ENCODE measurements around the gene SLC41A3. TPM values are rescaled to one million over a fixed set of nuclear protein-coding genes. Genes with fewer than 3 reads are reported as not detected.

Gene SLC41A3
- polyA plus RNA-seq, 2 of the 4 experiments (the other 2 are of a cell fraction): 18.9 to 24.2 TPM

DNA sequence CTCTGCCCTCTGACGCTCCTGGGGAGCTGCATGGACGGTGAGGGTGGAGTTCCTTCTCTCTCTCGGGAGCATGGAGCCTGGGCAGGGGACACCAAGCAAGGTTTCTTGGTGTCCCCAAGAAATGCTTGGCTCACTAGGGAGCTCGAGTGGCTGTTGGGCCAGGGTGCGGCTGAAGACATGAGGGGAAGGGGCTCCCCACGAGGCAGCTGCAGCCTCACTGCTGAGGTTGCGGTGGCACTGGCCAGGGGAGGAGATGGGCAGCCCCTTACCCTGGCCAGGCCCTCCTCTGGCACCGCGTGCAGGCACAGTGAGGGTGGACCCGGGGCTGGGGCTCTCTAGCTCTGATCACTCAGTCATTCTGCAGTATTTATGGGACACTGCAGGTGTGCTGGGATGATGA is 43.5 kb upstream of the SLC41A3 start:
- H3K4me1 ChIP-seq: no peaks in the 10 kb centered on the region
- 71% methylated on average over 7 of the region's 10 CpGs for WGBS (ENCODE audit: missing lambda C conversion rate)
- no peak overlapping the region for H3K4me2 ChIP-seq
- ChIA-PET POLR2A (no interaction called here), CTCF (interaction anchor here (1.2 kb wide), 1 partner anchor 21 kb away, joined by 3 read pairs; no protein-coding TSS in a partner anchor)
- no peak overlapping the region for H3K4me3 ChIP-seq
- DNase-seq (ENCODE audit: low read depth in 1 of 2, low spot score in 1 of 2) (no peak), FAIRE-seq (no peak), ATAC-seq (no peak)
- TF ChIP-seq PHF8 (IDR thresholded peaks at IDR 0.05; ENCODE audit: borderline replicate concordance, low read depth): no peak
- no peak for TF ChIP-seq TP53 (CRISPR knock-in tag; IDR thresholded peaks at IDR 0.05)
- TF ChIP-seq NR3C1 (IDR thresholded peaks at IDR 0.05): no peak
- no peak overlapping the region for H3K27ac ChIP-seq
- no peaks in the 10 kb centered on the region for H3K9me3 ChIP-seq

DNA sequence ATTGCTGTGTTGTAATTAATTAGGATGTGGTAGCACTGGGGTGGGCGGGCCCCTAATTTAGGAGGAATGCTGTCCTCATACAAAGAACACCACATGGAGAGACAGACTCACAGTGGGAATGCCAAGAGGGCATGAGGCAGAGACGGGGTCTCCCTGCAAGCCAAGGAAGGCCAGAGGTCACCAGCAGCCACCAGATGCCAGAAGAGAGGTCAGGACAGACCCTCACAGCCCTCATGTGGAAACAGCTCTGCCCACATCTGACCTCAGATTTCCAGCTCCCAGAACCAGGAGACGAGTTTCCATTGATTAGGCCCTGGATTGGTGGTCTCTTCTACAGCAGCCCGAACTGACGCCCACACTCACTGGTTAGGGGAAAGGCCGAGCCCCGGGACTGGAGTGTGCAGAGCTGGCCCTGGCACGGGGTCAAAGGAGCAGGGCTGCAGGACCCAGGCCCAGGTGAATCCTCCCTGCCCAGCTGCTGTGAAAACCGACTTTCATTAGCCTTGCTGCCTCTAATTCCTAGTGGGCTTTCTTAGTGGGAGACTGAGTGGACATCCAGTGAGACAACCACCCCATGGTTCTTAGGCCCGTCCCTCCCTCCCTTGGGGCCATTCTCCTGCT is 43.0 kb upstream of the SLC41A3 start:
- Histone ChIP-seq H3K4me3 (no peak overlapping the region), H3K27ac (no peak overlapping the region), H3K4me2 (no peak overlapping the region), H3K4me1 (no peaks in the 10 kb centered on the region), H3K9me3 (no peaks in the 10 kb centered on the region)
- ChIA-PET POLR2A (no interaction called here), CTCF (no interaction called here)
- no peak for ATAC-seq
- FAIRE-seq: no peak
- no peak for DNase-seq (ENCODE audit: low read depth in 1 of 2, low spot score in 1 of 2)
- TF ChIP-seq POLR2AphosphoS2 (conservative IDR thresholded peaks at IDR 0.05; ENCODE audit: low read length) (no peak), CHD2 (IDR thresholded peaks at IDR 0.05; ENCODE audit: low read length, partially characterized antibody) (no peak), ZNF302 (CRISPR knock-in tag; IDR thresholded peaks at IDR 0.05) (no peak)
- 50% methylated on average over 5 of the region's 10 CpGs for WGBS (ENCODE audit: missing lambda C conversion rate)

DNA sequence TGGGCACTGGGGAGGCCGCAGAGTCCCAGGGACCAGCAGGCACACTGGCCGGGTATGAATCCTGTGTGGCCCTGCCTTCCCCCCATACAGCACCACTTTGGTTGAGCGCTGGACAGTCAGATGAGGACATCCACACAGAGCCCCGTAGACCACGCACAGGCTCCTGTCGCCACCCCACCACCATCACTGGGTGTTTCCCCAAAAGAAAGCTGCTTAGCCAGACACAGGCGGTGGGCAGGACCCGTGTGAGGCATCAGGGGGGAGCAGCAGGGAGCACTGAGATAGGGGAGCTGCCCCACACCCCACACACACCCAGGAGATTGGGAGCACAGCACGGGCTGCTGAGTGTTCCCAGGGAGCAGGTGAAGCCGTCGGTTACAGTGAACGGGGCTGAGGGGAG is 42.4 kb upstream of the SLC41A3 start:
- ATAC-seq (no peak), DNase-seq (ENCODE audit: low read depth in 1 of 2, low spot score in 1 of 2) (no peak), FAIRE-seq (no peak)
- POLR2A ChIA-PET: no interaction called here
- Histone ChIP-seq H3K4me1 (no peaks in the 10 kb centered on the region), H3K27ac (no peak overlapping the region), H3K4me2 (no peak overlapping the region), H3K9me3 (no peaks in the 10 kb centered on the region), H3K4me3 (no peak overlapping the region)
- 65% methylated on average over 9 of the region's 12 CpGs for WGBS (ENCODE audit: missing lambda C conversion rate)
- TF ChIP-seq, protein P1, sequence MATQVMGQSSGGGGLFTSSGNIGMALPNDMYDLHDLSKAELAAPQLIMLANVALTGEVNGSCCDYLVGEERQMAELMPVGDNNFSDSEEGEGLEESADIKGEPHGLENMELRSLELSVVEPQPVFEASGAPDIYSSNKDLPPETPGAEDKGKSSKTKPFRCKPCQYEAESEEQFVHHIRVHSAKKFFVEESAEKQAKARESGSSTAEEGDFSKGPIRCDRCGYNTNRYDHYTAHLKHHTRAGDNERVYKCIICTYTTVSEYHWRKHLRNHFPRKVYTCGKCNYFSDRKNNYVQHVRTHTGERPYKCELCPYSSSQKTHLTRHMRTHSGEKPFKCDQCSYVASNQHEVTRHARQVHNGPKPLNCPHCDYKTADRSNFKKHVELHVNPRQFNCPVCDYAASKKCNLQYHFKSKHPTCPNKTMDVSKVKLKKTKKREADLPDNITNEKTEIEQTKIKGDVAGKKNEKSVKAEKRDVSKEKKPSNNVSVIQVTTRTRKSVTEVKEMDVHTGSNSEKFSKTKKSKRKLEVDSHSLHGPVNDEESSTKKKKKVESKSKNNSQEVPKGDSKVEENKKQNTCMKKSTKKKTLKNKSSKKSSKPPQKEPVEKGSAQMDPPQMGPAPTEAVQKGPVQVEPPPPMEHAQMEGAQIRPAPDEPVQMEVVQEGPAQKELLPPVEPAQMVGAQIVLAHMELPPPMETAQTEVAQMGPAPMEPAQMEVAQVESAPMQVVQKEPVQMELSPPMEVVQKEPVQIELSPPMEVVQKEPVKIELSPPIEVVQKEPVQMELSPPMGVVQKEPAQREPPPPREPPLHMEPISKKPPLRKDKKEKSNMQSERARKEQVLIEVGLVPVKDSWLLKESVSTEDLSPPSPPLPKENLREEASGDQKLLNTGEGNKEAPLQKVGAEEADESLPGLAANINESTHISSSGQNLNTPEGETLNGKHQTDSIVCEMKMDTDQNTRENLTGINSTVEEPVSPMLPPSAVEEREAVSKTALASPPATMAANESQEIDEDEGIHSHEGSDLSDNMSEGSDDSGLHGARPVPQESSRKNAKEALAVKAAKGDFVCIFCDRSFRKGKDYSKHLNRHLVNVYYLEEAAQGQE (IDR thresholded peaks at IDR 0.05): no peak
- TF ChIP-seq, protein P2, sequence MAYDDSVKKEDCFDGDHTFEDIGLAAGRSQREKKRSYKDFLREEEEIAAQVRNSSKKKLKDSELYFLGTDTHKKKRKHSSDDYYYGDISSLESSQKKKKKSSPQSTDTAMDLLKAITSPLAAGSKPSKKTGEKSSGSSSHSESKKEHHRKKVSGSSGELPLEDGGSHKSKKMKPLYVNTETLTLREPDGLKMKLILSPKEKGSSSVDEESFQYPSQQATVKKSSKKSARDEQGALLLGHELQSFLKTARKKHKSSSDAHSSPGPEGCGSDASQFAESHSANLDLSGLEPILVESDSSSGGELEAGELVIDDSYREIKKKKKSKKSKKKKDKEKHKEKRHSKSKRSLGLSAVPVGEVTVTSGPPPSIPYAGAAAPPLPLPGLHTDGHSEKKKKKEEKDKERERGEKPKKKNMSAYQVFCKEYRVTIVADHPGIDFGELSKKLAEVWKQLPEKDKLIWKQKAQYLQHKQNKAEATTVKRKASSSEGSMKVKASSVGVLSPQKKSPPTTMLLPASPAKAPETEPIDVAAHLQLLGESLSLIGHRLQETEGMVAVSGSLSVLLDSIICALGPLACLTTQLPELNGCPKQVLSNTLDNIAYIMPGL (CRISPR knock-in tag; IDR thresholded peaks at IDR 0.05; ENCODE audit: borderline replicate concordance): no peak
- TF ChIP-seq HDAC2 (IDR thresholded peaks at IDR 0.05) (no peak), KDM1A (IDR thresholded peaks at IDR 0.05; ENCODE audit: low read depth) (no peak), BHLHE40 (IDR thresholded peaks at IDR 0.05; ENCODE audit: low read depth, low read length) (no peak)
- CTCF ChIA-PET: interaction anchor here (7.9 kb wide), 1 partner anchor 7 kb away, joined by 60 read pairs; no protein-coding TSS in a partner anchor

DNA sequence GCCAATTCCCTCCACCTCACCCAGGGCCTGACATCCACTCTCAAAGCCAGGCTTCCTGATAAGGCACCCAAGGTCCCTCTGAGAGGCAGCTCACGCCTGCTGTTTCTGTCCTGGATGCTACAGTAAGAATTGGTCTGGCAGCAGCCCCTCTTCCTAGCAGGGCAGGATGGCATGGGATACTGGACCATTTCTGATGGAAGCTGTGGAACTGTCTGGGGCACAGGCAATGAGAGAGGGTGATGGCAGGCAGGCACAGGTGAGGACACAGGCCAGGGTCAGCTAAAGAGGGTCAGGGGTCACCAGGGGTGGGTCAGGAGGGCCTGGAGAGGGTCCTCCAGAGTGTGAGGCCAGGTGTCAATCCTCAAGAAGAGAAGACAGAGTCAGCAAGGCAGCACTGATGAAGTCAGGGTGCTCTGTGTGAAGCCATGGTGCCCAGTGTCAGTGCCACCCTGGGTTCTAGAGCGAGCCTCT is 41.9 kb upstream of the SLC41A3 start:
- ATAC-seq: no peak
- no peak for FAIRE-seq

More for the DNA sequence above, 41.9 kb upstream of the SLC41A3 start:
- no peak overlapping the region for H3K27ac ChIP-seq
- no peaks in the 10 kb centered on the region for H3K4me1 ChIP-seq
- CTCF ChIA-PET: interaction anchor here (1.5 to 7.9 kb wide), 2 partner anchors 7 to 263 kb away, joined by 4 to 60 read pairs; no protein-coding TSS in a partner anchor
- no peak for TF ChIP-seq SMC3 (IDR thresholded peaks at IDR 0.05)
- H3K9me3 ChIP-seq: no peaks in the 10 kb centered on the region
- no peak overlapping the region for H3K4me2 ChIP-seq
- POLR2A ChIA-PET: no interaction called here
- WGBS (ENCODE audit: missing lambda C conversion rate): 80% methylated on average over 1 of the region's 2 CpGs
- no peak overlapping the region for H3K4me3 ChIP-seq
- no peak for DNase-seq (ENCODE audit: low read depth in 1 of 2, low spot score in 1 of 2)
